ENCODE results near the gene GRM8. TPM values are rescaled to one million over a fixed set of nuclear protein-coding genes. Genes with fewer than 3 reads are reported as not detected.

The GRM8 gene
- total RNA-seq = 0.09 TPM in 1 of 2 replicates, not detected in the other

DNA sequence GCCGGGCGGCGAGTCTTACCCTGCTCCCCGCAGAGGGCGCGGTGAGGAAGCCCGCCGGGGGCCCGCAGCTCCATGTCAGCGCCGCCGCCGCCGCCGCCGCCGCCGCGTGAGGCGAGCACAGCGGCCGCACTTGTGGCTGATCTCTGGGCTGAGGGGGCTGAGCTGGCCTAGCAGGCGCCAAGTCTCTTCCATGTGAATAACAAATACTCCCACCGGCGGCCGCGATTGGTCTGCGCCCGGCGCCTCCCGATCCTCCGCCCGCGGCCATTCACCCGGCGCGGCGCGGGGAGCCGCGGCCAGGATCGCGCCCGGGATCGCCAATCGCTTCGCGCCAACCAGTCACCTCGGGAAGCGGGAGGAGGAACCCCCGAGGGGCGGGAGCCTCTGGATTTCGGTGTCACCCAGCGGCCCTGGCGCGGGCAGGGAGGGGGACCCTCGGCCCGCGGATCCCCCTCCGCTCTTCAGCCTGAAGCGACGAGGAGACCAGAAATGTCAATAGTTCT is at the start of gene GRM8:
Gene GRM8, minus strand, starts transcription at position 164 of the 503 bp plus-strand sequence.

Other genes starting within 250 kb of the GRM8 start
- 9.5 and 13.1 TPM in 2 replicates for gene ZNF800, start 139.8 kb upstream of the GRM8 start, total RNA-seq

All from dermis lymphatic vessel endothelial cell (primary cell).